Activated gamma-delta T cell (primary cell): Measurements from ENCODE around the gene RPH3AL.

Experiments
- DNase-seq: peaks from one replicate; lab custom pipeline; 2025; lab: John Stamatoyannopoulos, UW
- total RNA-seq, 2 donors: gene quantifications; one replicate each; lab custom pipeline; 2026; lab: John Stamatoyannopoulos, UW

RPH3AL gene, protein sequence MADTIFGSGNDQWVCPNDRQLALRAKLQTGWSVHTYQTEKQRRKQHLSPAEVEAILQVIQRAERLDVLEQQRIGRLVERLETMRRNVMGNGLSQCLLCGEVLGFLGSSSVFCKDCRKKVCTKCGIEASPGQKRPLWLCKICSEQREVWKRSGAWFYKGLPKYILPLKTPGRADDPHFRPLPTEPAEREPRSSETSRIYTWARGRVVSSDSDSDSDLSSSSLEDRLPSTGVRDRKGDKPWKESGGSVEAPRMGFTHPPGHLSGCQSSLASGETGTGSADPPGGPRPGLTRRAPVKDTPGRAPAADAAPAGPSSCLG
- 2.4 to 2.6 reads per million in 2 donors for total RNA-seq

DNA sequence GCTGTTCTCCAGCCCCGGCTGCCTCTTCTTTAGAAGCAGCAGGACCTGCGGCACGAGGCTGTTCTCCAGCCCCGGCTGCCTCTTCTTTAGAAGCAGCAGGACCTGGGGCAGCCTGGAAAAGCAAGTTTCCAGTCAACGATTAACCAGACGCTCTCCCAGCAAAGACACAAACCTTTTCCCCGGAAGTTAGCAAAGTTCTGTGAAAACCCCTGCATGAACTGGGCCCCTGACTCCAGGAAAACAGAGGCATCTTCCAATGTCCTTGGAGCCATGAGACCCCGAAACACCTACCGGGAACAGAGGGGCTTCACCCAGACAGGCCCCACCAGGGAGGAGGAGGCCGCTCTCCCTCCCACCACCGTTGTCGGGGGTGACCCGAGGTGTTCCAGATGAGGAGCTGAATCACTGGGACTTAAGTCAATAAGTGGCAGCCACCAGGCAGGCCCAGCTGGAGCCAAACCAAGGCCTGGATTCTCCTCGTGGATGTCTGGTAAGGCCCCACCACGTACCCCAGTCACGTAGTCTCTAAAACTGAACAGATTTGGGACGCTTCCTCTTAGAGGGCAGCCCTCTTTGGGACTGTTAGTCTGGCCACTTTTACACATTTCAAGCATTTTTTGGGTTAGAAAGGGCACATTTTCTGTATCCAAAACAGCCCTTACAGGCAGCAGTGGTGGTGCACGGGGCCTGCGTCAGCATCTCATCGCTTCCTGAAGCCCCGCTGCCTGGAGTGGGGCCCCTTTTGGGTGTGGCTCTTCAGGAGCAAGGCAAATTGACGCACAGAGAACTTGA lies at the start of gene RPH3AL:
Gene RPH3AL (minus strand): TSS at position 387 of the 792 bp plus-strand sequence. CDS start 25,264 bp downstream, outside the sequence.
- DNase-seq, result no peak

GRCh38 chr17:400257-400656 lies 47.6 kb upstream of the RPH3AL start:
- DNase-seq, result no peak

DNA sequence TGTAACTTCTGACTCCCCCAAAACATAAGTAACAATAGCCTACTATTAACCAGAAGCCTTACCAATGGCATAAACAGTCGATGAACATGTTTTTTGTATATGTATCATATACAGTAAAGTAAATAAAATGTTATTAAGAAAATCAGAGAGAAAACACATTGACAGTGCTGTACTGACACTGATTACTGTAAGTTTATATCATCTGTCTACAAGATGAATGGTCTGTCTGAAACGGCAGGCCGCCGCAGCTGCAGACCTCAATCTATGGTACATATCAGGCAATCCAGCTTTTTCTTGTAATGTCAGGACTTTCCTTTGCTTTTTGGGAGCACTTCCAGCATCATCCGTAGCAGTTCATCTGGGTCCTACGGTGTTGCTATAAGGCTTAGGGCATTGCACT lies 44.2 kb upstream of the RPH3AL start:
- DNase-seq, result no peak

DNA sequence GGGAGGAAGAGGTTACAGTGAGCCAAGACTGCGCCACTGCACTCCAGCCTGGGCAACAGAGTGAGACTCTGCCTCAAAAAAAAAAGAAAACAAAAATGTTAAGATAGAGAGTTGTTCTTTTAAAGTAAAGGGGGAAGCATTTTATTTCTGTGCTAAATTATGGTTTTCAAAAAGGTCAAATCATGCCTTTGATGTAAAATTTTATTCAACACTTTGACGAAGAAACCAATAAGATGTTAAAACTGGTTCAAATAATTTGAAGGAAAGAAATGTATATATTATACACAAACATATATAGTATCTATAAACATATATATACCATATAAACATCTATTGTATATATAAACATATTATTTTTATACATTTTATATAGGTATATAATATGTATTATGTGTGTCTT lies 43.4 kb upstream of the RPH3AL start:
- no peak for DNase-seq

DNA sequence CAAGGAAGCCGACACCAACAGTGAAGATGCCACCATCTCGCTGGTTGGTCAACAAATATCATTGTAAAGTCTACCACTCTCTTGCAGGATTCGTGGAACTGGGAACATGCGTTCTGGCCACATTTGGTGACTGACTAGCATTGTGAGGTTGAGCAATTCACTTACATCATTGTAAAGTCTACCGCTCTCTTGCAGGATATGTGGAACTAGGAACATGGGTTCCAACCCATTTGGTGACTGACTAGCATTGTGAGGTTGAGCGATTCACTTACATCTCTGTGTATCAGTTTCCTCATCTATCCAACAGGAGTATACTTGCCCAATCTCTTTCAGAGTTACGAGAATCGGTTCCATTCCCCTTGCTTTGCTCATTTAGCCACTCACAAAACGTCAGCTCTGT lies 42.6 kb upstream of the RPH3AL start:
- DNase-seq, result no peak

- no peak for DNase-seq
Measured at GRCh38 chr17:394718-395095, 42.1 kb upstream of the RPH3AL start.

DNA sequence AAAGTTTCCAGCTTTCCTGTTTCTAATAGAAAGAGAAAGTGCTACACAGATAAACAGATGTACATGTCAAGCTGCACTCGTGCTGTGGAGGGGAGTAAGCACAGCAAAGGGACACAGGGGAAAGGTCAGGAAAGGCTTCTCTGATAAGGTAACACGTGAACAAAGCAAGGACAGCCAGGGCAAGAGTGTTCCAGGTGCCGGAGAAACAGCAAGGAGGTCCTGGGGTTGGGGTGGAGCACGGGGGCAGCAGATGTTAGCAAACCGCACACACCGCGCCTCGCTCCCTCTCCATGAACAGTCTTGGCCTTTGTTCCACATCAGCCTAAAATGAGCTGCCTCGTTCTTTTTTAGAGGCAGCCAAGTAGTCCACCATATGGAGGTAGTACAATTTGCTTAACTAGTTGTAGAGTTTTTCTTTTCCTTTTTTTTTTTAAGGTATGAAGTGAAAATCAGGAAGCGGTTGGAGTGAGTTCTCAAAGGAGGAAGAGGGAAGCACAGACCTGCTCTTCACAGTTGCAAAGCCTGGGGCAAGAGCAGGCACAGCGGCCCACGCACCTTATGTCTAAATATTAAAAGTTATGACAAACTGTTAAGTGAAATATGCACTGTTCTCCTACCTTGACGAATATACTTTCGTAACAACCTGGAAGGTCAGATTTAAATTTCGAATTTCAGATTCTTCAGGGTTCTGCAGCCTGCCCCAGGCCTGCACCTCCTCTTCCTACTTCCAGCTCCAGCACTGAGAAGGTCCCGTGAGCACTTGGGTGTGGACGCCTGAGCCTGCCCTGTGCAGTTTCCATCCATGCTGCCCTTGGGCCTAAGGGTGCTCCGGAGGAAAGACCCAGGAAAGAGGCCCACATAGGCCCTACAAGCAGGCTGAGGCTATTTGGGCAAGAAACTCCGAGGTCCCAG lies 41.5 kb upstream of the RPH3AL start:
- DNase-seq, result no peak

DNA sequence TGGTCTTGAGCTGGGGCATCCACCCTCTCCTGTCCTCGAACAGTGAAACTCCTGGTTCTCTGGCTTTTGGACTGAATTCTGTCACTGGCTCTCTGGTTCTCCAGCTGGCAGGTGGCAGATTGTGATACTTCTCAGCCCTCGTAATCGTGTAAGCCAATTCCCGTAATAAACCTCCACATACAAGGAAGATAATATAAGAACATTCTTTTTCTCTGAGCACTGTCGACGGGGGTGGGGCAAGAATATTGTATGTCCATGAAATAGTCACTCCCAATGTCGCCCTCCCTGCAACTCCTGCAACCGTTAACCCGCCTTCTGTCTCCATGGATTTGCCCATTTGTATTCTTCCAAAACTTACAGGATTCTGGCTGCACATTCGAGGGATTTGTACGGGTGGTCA lies 39.2 kb upstream of the RPH3AL start:
- DNase-seq, result no peak

DNA sequence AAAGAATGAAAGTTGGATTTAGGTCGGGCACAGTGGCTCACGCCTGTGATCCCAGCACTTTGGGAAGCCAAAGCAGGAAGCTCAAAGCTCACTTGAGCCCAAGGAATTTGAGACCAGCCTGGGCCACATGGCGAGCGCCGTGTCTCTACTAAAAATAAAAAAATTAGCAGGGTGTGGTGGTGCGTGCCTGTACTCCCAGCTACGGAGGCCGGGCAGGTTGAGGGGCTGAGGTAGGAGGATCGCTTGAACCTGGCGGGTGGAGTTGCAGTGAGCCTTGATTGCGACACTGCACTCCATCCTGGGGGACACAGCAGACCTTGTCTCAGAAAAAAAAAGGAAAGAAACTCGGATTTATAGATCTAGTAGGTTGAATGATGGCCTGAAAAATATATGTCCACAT lies 37.4 kb upstream of the RPH3AL start:
- DNase-seq, result no peak

DNA sequence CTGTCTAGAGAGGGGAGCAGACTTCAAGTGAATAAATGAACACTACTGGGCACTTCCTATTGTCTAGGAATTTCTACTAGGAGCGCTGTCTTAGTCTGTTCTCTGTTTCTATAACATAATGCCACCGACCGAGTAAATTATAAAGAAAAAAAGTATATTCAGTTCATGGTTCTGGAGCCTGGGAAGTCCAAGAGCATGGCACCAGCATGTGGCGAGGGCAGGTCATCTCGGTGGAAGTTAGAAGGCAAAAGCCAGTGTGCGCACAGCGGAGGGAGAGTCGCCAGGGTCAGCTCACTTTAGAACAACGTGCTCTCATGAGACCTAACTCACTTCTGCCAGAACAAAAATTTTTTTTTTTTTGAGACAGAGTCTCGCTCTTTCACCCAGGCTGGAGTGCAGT lies 35.5 kb upstream of the RPH3AL start:
- DNase-seq, result no peak

DNA sequence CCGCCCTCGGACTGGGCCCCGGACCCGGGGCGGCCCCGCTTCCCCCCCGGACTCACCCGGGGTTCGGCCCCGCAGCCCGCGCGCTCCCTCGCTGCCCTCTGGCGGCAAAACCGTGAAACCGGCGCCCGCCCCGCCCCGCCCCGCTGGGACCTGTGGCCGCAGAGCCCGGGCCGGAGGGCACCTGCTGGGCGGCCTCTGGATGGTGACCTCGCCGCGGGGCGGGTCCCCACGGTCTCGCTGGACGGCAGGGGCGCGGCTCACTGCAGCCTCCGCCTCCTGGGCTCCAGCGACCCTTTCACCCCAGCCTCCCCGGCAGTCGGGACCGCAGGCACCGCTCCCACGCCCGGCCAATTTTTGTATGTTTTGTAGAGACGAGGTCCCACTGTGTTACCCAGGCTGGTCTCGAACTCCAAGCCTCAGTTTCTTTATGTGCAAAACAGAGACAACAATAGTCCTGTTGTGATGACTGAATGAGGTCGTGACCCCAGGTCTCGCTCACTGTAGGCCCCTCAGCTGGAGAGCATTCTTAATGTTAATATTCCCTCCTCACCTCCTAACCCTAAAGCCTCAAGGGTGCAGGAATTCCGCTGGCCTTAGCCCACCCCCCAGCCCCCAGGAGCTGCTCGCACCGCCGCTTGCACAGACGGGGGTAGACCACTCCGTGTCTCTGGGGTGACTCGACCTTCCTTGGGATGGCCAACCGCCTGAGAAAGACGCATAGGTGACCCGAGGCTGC lies 33.7 kb upstream of the RPH3AL start:
- DNase-seq, result peak; percentile 52

GRCh38 chr17:385836-386140 lies 33.2 kb upstream of the RPH3AL start:
- no peak for DNase-seq

DNA sequence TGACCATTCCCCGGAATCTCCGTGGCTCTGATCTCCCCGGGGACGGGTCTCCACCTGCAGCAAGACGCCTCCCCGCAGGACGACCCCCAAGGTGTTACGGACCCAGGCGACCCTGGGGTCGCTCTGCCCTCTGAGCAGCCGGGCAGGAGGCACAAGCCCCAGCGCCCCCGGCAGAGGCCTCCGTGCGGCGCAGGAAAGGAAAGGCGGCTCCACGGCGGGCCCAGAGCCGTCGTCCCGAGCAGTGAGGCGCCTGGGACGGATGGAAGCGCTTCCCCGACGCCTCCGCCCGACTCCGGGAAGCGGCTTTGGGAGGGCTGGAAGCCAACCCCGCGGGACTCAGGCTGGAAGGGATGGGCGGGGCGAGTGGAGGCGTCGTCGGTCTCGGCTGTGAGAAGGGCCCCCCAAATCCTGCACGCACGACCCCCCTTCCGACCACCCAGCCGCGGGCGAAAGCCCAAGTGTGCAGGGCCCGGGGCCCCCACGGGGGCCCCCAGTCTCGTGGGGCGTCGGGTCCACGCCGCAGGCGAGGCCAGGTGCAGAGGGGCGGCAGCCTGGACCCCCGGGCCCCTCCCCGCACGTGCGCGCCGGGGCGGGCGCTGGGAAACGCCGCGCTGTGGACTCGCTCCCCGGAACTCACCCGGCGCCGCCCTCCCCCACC lies 32.7 kb upstream of the RPH3AL start:
- DNase-seq, result peak; percentile 18

- no peak for DNase-seq
Measured at GRCh38 chr17:384622-385177, 32.1 kb upstream of the RPH3AL start.

GRCh38 chr17:383771-384621 lies 31.4 kb upstream of the RPH3AL start:
- DNase-seq, result no peak

GRCh38 chr17:382644-383533 lies 30.3 kb upstream of the RPH3AL start:
- no peak for DNase-seq

DNA sequence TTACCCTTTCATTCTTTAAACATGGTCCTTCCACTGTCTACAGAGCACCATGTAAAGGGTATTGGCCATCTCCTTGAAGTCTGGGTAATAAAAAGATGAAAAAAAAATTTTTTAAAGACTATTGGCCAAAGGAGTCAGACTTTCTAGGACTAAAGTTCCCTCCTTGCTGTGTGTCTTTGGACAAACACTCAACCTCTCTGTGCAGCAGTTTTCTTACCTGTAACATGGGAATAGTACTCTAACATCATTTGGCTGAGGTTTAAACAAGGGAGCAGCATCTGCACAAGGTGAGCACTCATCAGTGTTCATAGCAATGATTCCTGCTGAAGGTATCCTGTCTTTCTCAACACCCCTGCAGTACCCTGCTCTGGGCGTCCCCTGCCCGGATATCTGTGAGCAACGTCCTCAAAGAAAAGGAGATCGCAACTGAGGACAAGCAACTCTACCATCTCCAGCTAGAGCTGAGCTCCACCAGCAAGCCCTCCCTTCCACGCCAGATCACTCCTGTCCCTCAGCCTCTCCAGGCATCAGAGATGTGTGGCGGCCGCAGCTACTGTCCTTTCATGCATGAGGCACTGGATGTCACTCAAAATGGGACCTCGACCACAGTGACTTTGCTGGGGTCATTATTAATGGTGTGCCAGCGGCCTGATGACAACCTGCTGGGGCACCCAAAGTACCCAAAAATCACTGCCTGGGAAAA lies 29.5 kb upstream of the RPH3AL start:
- DNase-seq, result no peak

GRCh38 chr17:381516-381915 lies 28.9 kb upstream of the RPH3AL start:
- DNase-seq, result no peak
